ENCODE results near the gene PSTPIP1.

Gene PSTPIP1

DNA sequence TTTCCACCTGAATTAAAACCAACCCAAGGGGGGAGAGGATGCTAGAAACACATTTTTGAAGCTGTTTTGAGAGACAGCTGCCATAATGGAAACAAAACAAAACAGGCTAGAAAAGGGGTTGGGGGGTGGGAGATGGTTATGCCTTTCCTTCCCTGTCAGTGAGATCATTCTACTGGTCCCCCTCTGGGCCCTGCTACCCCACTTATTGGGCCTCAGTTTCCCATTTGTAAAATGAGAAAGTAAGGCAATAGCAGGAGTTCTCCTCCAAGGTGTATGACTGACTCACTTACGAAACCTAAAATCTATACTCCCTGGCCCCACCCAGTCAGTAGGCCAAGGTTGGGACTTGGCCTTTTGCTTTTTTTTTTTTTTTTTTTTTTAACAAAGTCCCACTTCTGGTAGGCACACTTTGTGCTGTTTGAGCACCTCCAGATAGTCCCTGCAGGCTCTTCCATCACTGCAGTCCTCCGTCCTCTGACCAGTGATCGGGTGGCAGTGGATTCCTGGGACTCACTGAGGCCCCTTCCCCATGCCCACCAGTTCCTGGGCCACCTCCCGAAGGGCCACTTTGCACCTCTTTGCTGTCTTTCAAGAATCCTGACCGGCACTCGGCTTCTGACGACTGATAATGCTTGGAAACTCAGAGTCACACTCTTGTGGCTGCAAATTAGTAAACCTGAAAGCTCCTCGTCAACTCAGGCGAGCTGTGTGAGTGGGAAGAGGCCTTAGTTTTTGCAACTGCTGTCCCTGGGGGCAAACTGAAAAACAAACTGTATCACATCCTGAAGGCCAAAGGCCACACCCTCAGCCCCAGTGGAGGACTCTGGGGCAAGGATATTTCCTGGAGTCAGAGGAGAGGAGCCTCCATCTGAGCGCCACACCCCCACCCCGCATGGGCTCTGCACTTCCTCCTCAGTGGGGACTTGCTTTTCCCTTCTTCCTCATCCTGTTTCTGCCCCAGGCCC lies 6.7 kb upstream of the PSTPIP1 start:
- no peak for TF ChIP-seq Cebpa-rat (IDR thresholded peaks at IDR 0.05)
- no peaks in the 10 kb centered on the region for H3K9me3 ChIP-seq
- peak overlapping the region; percentile 77 for H3K9ac ChIP-seq
- no peaks in the 10 kb centered on the region for H3K27me3 ChIP-seq
- peak overlapping the region; percentile 88 for H3K4me2 ChIP-seq
- H3K4me1 ChIP-seq, result peaks cover 57% of the 10 kb centered on the region
- no peaks in the 10 kb centered on the region for H4K20me1 ChIP-seq
- H3K36me3 ChIP-seq, result no peaks in the 10 kb centered on the region
- H3K4me3 ChIP-seq, result peak overlapping the region; percentile 28; the same call in 1 of the 2 replicates
- peak overlapping the region; percentile 84 for H3K27ac ChIP-seq

DNA sequence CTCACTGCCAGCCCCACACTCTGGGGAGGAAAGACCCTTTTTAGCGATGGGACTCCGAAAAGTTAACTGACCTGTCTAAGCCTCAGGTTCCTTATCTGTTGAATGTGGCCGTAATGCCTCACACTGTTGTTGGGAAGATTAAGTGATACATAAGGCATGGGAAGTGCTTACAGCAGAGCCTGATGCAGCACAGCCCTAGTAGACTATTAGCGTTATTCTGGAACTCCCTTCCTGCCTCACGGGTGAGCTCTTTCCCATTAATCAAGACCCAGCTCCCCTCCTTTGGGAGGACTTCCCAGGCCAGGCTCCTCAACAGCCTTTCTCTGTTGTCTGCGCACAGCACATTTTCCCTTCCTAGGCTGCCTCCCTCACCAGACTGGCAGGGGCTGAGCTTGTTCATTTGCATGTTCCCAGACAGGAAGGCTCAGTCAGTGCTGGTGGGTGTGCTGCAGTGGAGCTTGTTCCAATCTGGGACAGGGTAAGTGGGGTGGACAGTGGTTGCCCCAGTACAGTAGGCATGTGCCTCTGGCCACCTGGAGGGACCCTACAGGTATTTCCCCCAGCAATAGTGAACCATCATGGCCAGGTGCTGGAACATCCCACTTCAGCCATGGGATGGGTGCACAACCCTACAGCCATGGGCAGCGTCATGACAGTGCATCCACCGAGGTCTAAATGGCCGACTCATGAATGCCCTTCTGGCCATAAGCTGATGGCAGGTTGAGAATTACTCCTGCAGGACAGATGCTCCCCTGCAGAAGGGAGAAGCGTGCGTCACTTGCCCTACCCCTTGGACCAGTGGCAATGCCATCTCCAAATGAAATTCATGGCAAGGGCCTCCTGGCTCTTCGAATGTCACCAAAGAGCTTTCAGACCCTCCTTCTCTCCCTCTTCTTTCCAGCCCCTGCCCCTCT lies 5.8 kb upstream of the PSTPIP1 start:
- Histone ChIP-seq H3K4me3 (0 out of 2 replicates have a peak overlapping the region, but pooled peaks have one; percentile 28), H3K4me2 (peak overlapping the region; percentile 88), H3K9ac (peak overlapping the region; percentile 77), H3K36me3 (no peaks in the 10 kb centered on the region), H3K9me3 (no peaks in the 10 kb centered on the region), H3K27me3 (no peaks in the 10 kb centered on the region), H4K20me1 (no peaks in the 10 kb centered on the region), H3K4me1 (peaks cover 65% of the 10 kb centered on the region), H3K27ac (peak overlapping the region; percentile 84)
- TF ChIP-seq Cebpa-rat (IDR thresholded peaks at IDR 0.05), result no peak

- no peak overlapping the region for H3K4me3 ChIP-seq
- H3K9ac ChIP-seq, result no peak overlapping the region
- no peaks in the 10 kb centered on the region for H3K9me3 ChIP-seq
- H3K36me3 ChIP-seq, result no peaks in the 10 kb centered on the region
- TF ChIP-seq Cebpa-rat (IDR thresholded peaks at IDR 0.05), result no peak
- peaks cover 84% of the 10 kb centered on the region for H3K4me1 ChIP-seq
- H3K27ac ChIP-seq, result no peak overlapping the region; the same call in 1 of the 2 replicates
- H3K27me3 ChIP-seq, result no peaks in the 10 kb centered on the region
- no peaks in the 10 kb centered on the region for H4K20me1 ChIP-seq
- H3K4me2 ChIP-seq, result peak overlapping the region; percentile 45
Observed at GRCh38 chr15:76991048-76991447, 3.9 kb upstream of the PSTPIP1 start.

GRCh38 chr15:76991741-76992645 lies 2.9 kb upstream of the PSTPIP1 start:
- Histone ChIP-seq H3K9ac (0 out of 2 replicates have a peak overlapping the region, but pooled peaks have one; percentile 14), H4K20me1 (no peaks in the 10 kb centered on the region), H3K36me3 (no peaks in the 10 kb centered on the region), H3K4me2 (peak overlapping the region; percentile 96), H3K4me1 (peaks cover 94% of the 10 kb centered on the region), H3K9me3 (no peaks in the 10 kb centered on the region), H3K4me3 (no peak overlapping the region), H3K27me3 (no peaks in the 10 kb centered on the region), H3K27ac (peak overlapping the region; percentile 32; the same call in 1 of the 2 replicates)
- no peak for TF ChIP-seq Cebpa-rat (IDR thresholded peaks at IDR 0.05)

DNA sequence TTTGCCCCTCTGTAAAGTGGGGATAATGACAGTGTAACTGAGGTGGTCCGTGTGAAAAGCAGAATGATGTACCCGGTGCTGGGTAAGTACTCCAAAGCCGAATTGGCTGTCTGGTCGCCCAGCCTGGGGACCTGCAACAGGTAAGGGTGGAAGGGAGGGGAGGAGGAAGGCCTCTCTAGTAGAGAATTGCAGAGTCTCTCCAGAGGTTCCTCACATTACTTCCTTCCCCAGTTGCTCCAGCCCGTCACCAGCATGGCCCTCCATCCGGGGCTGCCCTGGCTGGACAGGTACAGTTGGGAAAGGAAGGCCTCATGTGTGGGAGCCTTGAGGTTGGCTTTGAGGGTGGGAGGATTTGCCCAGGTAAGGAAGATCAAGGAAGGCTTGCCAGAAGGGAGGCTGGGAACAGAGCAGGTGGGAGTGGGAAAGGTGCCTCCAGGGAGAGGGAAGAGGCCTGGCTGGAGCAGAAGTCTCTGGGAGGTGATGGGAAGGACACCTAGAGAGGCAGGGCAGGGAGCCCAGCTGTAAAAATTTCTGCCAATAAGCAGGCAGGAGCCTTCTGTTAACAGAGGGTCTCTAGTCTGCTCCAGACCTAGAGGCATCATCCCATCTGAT lies 1.7 kb upstream of the PSTPIP1 start:
- Histone ChIP-seq H3K9me3 (no peaks in the 10 kb centered on the region), H3K27me3 (no peaks in the 10 kb centered on the region), H4K20me1 (no peaks in the 10 kb centered on the region), H3K9ac (no peak overlapping the region), H3K4me1 (peaks cover 99% of the 10 kb centered on the region), H3K27ac (no peak overlapping the region), H3K4me3 (no peak overlapping the region), H3K4me2 (peak overlapping the region; percentile 96), H3K36me3 (no peaks in the 10 kb centered on the region)
- TF ChIP-seq Cebpa-rat (IDR thresholded peaks at IDR 0.05), result no peak

GRCh38 chr15:76994001-76994400 lies 925 bp upstream of the PSTPIP1 start:
- H3K4me2 ChIP-seq, result peak overlapping the region; percentile 96
- no peaks in the 10 kb centered on the region for H3K36me3 ChIP-seq
- H3K9me3 ChIP-seq, result no peaks in the 10 kb centered on the region
- no peak for TF ChIP-seq Cebpa-rat (IDR thresholded peaks at IDR 0.05)
- peak overlapping the region; percentile 93; the same call in 1 of the 2 replicates for H3K27ac ChIP-seq
- H3K9ac ChIP-seq, result no peak overlapping the region
- no peaks in the 10 kb centered on the region for H4K20me1 ChIP-seq
- no peaks in the 10 kb centered on the region for H3K27me3 ChIP-seq
- H3K4me3 ChIP-seq, result no peak overlapping the region
- H3K4me1 ChIP-seq, result peaks cover 99% of the 10 kb centered on the region

GRCh38 chr15:76994496-76994895 lies 430 bp upstream of the PSTPIP1 start:
- H3K9ac ChIP-seq, result peak overlapping the region; percentile 83
- no peaks in the 10 kb centered on the region for H4K20me1 ChIP-seq
- H3K4me3 ChIP-seq, result peak overlapping the region; percentile 60
- H3K27ac ChIP-seq, result peak overlapping the region; percentile 93
- H3K36me3 ChIP-seq, result no peaks in the 10 kb centered on the region
- no peaks in the 10 kb centered on the region for H3K27me3 ChIP-seq
- H3K9me3 ChIP-seq, result no peaks in the 10 kb centered on the region
- H3K4me2 ChIP-seq, result peak overlapping the region; percentile 96
- no peak for TF ChIP-seq Cebpa-rat (IDR thresholded peaks at IDR 0.05)
- peaks cover 94% of the 10 kb centered on the region for H3K4me1 ChIP-seq

GRCh38 chr15:76996076-76996525 lies 1.2 kb downstream of the PSTPIP1 start:
- H3K9ac ChIP-seq, result peak overlapping the region; percentile 83; the same call in 1 of the 2 replicates

More at GRCh38 chr15:76996076-76996525, 1.2 kb downstream of the PSTPIP1 start:
- H3K36me3 ChIP-seq, result no peaks in the 10 kb centered on the region
- H3K4me1 ChIP-seq, result peaks cover 86% of the 10 kb centered on the region
- no peaks in the 10 kb centered on the region for H3K27me3 ChIP-seq
- no peak for TF ChIP-seq Cebpa-rat (IDR thresholded peaks at IDR 0.05)
- peak overlapping the region; percentile 93 for H3K27ac ChIP-seq
- H4K20me1 ChIP-seq, result 0 out of 2 replicates have a peak, but pooled peaks cover 3% of the 10 kb centered on the region
- no peaks in the 10 kb centered on the region for H3K9me3 ChIP-seq
- H3K4me2 ChIP-seq, result peak overlapping the region; percentile 96
- H3K4me3 ChIP-seq, result peak overlapping the region; percentile 60; the same call in 1 of the 2 replicates
